Stomach (tissue), 4 donors: ENCODE measurements around the gene PPP3CA.

Experiments used
- CTCF ChIP-seq, 7 experiments: fragments of 450-650 bp in 4 of 7; fragments of 200-600 bp in 3 of 7; sonication (generic) in 3 of 7; IDR thresholded peaks; one replicate each; pipeline ENCODE4 v1.5.1; 2016 to 2019; ENCODE audit warnings: antibody characterized with exemption in 7 of 7, control low read depth in 2 of 7, mild to moderate bottlenecking in 1 of 7
- POLR2A ChIP-seq, 4 donors: fragments of 450-650 bp; IDR thresholded peaks; one replicate each; pipeline ENCODE4 v1.6.1; 2016; ENCODE audit warnings: antibody characterized with exemption in 4 of 4, control low read depth in 2 of 4, mild to moderate bottlenecking in 1 of 4, moderate library complexity in 1 of 4
- POLR2AphosphoS5 ChIP-seq, 3 donors: sonication (generic); formaldehyde crosslinking; IDR thresholded peaks; one replicate each; pipeline ENCODE4 v1.6.1; 2016; ENCODE audit warnings: antibody characterized with exemption in 3 of 3

- TF ChIP-seq CTCF (IDR thresholded peaks at IDR 0.05) (no peak), POLR2A (IDR thresholded peaks at IDR 0.05) (no peak), POLR2AphosphoS5 (IDR thresholded peaks at IDR 0.05) (no peak)
Measured at GRCh38 chr4:101244349-101244748, 103.0 kb downstream of the PPP3CA start.
